ENCODE results near the gene NAALADL2.
"Not testable (repeated sequence)": the region's sequence is repeated elsewhere in the genome, so short reads cannot be mapped to it uniquely, and the experiment has no call there.

The NAALADL2 gene

GRCh38 chr3:175564363-175564762 is 705.2 kb downstream of the NAALADL2 start:
- DNase-seq, result no peak

GRCh38 chr3:175571096-175571495 is 712.0 kb downstream of the NAALADL2 start:
- no peak for DNase-seq

- no peak for DNase-seq
Observed at GRCh38 chr3:175573226-175573625, 714.1 kb downstream of the NAALADL2 start.

GRCh38 chr3:175580318-175580717 is 721.2 kb downstream of the NAALADL2 start:
- DNase-seq, result no peak

- DNase-seq, result no peak
Observed at GRCh38 chr3:175585898-175586297, 726.8 kb downstream of the NAALADL2 start.

- DNase-seq, result no peak
Observed at GRCh38 chr3:175590745-175591144, 731.6 kb downstream of the NAALADL2 start.

- no peak for DNase-seq
Observed at GRCh38 chr3:175591375-175591774, 732.2 kb downstream of the NAALADL2 start.

- no peak for DNase-seq
Observed at GRCh38 chr3:175593331-175593730, 734.2 kb downstream of the NAALADL2 start.

- DNase-seq, result no peak
Observed at GRCh38 chr3:175598740-175599139, 739.6 kb downstream of the NAALADL2 start.

- no peak for DNase-seq
Observed at GRCh38 chr3:175601521-175601920, 742.4 kb downstream of the NAALADL2 start.

GRCh38 chr3:175605851-175606250 is 746.7 kb downstream of the NAALADL2 start:
- DNase-seq, result no peak

- DNase-seq, result no peak
Observed at GRCh38 chr3:175606650-175607318, 747.6 kb downstream of the NAALADL2 start.

GRCh38 chr3:175608356-175608755 is 749.2 kb downstream of the NAALADL2 start:
- DNase-seq, result no peak

GRCh38 chr3:175608911-175609310 is 749.8 kb downstream of the NAALADL2 start:
- DNase-seq, result no peak

- DNase-seq, result no peak
Observed at GRCh38 chr3:175612487-175613196, 753.5 kb downstream of the NAALADL2 start.

GRCh38 chr3:175614107-175614506 is 755.0 kb downstream of the NAALADL2 start:
- not testable (repeated sequence) for DNase-seq

GRCh38 chr3:175617247-175617646 is 758.1 kb downstream of the NAALADL2 start:
- no peak for DNase-seq

- no peak for DNase-seq
Observed at GRCh38 chr3:175619369-175619768, 760.2 kb downstream of the NAALADL2 start.

- DNase-seq, result no peak
Observed at GRCh38 chr3:175620093-175620492, 761.0 kb downstream of the NAALADL2 start.

GRCh38 chr3:175620532-175620931 is 761.4 kb downstream of the NAALADL2 start:
- DNase-seq, result no peak

- no peak for DNase-seq
Observed at GRCh38 chr3:175640958-175641357, 781.8 kb downstream of the NAALADL2 start.

- DNase-seq, result no peak
Observed at GRCh38 chr3:175646865-175647264, 787.7 kb downstream of the NAALADL2 start.

- DNase-seq, result no peak
Observed at GRCh38 chr3:175648899-175649298, 789.8 kb downstream of the NAALADL2 start.

Data from amygdala (tissue), 56 donors.